Measurements from ENCODE around the gene ST6GALNAC2.

DNA sequence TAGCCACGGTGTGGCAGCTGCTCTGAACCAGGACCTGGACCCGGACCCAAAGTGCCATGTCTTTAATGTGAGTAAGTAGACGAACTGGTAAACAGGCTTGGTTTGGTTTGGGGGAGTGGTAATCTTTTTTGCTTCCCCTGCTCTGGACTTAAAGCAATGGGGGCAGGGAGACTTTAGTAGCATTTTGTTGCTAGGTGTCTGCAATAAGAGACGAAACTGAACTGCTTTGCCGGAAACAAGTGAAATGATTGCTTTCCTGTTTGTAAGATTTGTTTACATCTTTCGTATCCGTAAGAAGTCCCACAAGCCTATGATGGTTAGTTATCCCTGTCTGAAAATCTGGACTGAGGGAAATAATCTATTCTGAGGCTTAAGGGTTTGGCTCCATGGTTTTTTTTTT is 24.3 kb downstream of the ST6GALNAC2 start:
- TF ChIP-seq FOXM1 (IDR thresholded peaks at IDR 0.05; ENCODE audit: borderline replicate concordance) (no peak), ZNF384 (IDR thresholded peaks at IDR 0.05) (no peak), HDGF (IDR thresholded peaks at IDR 0.05; ENCODE audit: borderline replicate concordance) (no peak), SUZ12 (IDR thresholded peaks at IDR 0.05) (no peak), BHLHE40 (IDR thresholded peaks at IDR 0.05; ENCODE audit: borderline replicate concordance) (no peak), ELF4 (IDR thresholded peaks at IDR 0.05) (no peak), FOXK2 (IDR thresholded peaks at IDR 0.05) (no peak), FOXA1 (IDR thresholded peaks at IDR 0.05) (no peak), TARDBP (IDR thresholded peaks at IDR 0.05) (no peak), SP1 (IDR thresholded peaks at IDR 0.05) (no peak), CTBP1 (IDR thresholded peaks at IDR 0.05; ENCODE audit: borderline replicate concordance) (no peak)
- TF ChIP-seq, protein P1, sequence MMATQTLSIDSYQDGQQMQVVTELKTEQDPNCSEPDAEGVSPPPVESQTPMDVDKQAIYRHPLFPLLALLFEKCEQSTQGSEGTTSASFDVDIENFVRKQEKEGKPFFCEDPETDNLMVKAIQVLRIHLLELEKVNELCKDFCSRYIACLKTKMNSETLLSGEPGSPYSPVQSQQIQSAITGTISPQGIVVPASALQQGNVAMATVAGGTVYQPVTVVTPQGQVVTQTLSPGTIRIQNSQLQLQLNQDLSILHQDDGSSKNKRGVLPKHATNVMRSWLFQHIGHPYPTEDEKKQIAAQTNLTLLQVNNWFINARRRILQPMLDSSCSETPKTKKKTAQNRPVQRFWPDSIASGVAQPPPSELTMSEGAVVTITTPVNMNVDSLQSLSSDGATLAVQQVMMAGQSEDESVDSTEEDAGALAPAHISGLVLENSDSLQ (IDR thresholded peaks at IDR 0.05), result no peak
